ENCODE data around the gene ARMC2. TPM values are rescaled to one million over a fixed set of nuclear protein-coding genes. Genes with fewer than 3 reads are reported as not detected.
A peak's percentile ranks its signal among the peaks of the same experiment; 100 is the strongest.

Gene ARMC2
- polyA plus RNA-seq, 1 experiment = 5.1 TPM

- TF ChIP-seq CTCF (IDR thresholded peaks at IDR 0.05; ENCODE audit: low read depth, low read length) = no peak
- DNase-seq (ENCODE audit: low read depth, low spot score) = no peak
- Histone ChIP-seq H3K4me3 (ENCODE audit: low read depth, low read length) (no peak overlapping the region), H3K9me3 (ENCODE audit: control insufficient read depth, insufficient read depth, low read length) (no peaks in the 10 kb centered on the region), H3K27me3 (ENCODE audit: control insufficient read depth, insufficient read depth, low read length) (no peaks in the 10 kb centered on the region), H3K27ac (ENCODE audit: low read depth, low read length) (no peak overlapping the region)
- ChIA-PET CTCF (interaction anchor here (0.7 to 1.7 kb wide), 2 partner anchors 12 to 70 kb away, joined by 3 to 6 read pairs; no protein-coding TSS in a partner anchor), POLR2A (no interaction called here)
These were observed 56.5 kb downstream of the ARMC2 start for GRCh38 chr6:108904741-108905140.

- no peak overlapping the region for H3K27ac ChIP-seq (ENCODE audit: low read depth, low read length)
- ChIA-PET CTCF (interaction anchor here (0.7 to 1.0 kb wide), 3 partner anchors 9 to 31 kb away, joined by 4 to 5 read pairs (median 4); no protein-coding TSS in a partner anchor), POLR2A (no interaction called here)
- no peak overlapping the region for H3K4me3 ChIP-seq (ENCODE audit: low read depth, low read length)
- no peaks in the 10 kb centered on the region for H3K9me3 ChIP-seq (ENCODE audit: control insufficient read depth, insufficient read depth, low read length)
- H3K27me3 ChIP-seq (ENCODE audit: control insufficient read depth, insufficient read depth, low read length) = no peaks in the 10 kb centered on the region
- DNase-seq (ENCODE audit: low read depth, low spot score) = peak; percentile 23
- peak; percentile 48 for TF ChIP-seq CTCF (IDR thresholded peaks at IDR 0.05; ENCODE audit: low read depth, low read length)
These were observed 66.2 kb downstream of the ARMC2 start for GRCh38 chr6:108914235-108915022.

GRCh38 chr6:108915258-108915657, 67.0 kb downstream of the ARMC2 start:
- Histone ChIP-seq H3K27ac (ENCODE audit: low read depth, low read length) (no peak overlapping the region), H3K27me3 (ENCODE audit: control insufficient read depth, insufficient read depth, low read length) (peaks cover under 1% of the 10 kb centered on the region), H3K4me3 (ENCODE audit: low read depth, low read length) (no peak overlapping the region), H3K9me3 (ENCODE audit: control insufficient read depth, insufficient read depth, low read length) (no peaks in the 10 kb centered on the region)
- DNase-seq (ENCODE audit: low read depth, low spot score) = no peak
- ChIA-PET POLR2A (no interaction called here), CTCF (interaction anchor here (0.6 to 1.0 kb wide), 4 partner anchors 9 to 30 kb away, joined by 4 to 6 read pairs (median 4); no protein-coding TSS in a partner anchor)
- no peak for TF ChIP-seq CTCF (IDR thresholded peaks at IDR 0.05; ENCODE audit: low read depth, low read length)

GRCh38 chr6:108916026-108916686, 67.9 kb downstream of the ARMC2 start:
- ChIA-PET POLR2A (no interaction called here), CTCF (no interaction called here)
- Histone ChIP-seq H3K4me3 (ENCODE audit: low read depth, low read length) (no peak overlapping the region), H3K27ac (ENCODE audit: low read depth, low read length) (no peak overlapping the region), H3K27me3 (ENCODE audit: control insufficient read depth, insufficient read depth, low read length) (peaks cover 3% of the 10 kb centered on the region), H3K9me3 (ENCODE audit: control insufficient read depth, insufficient read depth, low read length) (no peaks in the 10 kb centered on the region)
- no peak for TF ChIP-seq CTCF (IDR thresholded peaks at IDR 0.05; ENCODE audit: low read depth, low read length)
- no peak for DNase-seq (ENCODE audit: low read depth, low spot score)

GRCh38 chr6:108920751-108921150, 72.5 kb downstream of the ARMC2 start:
- no peak for TF ChIP-seq CTCF (IDR thresholded peaks at IDR 0.05; ENCODE audit: low read depth, low read length)
- no peak for DNase-seq (ENCODE audit: low read depth, low spot score)
- ChIA-PET CTCF (no interaction called here), POLR2A (no interaction called here)
- Histone ChIP-seq H3K9me3 (ENCODE audit: control insufficient read depth, insufficient read depth, low read length) (no peaks in the 10 kb centered on the region), H3K27me3 (ENCODE audit: control insufficient read depth, insufficient read depth, low read length) (peaks cover 3% of the 10 kb centered on the region), H3K4me3 (ENCODE audit: low read depth, low read length) (no peak overlapping the region), H3K27ac (ENCODE audit: low read depth, low read length) (no peak overlapping the region)
